Stromal cell of bone marrow (primary cell): ENCODE measurements around the gene NUCKS1.

ENCODE experiments used
- DNase-seq: peaks from one replicate; pipeline ENCODE4 v3.0.0-alpha.2; 2012; ENCODE audit warnings: low read depth

Gene NUCKS1

GRCh38 chr1:205669341-205670149 lies 80.4 kb downstream of the NUCKS1 start:
- DNase-seq = no peak

GRCh38 chr1:205668951-205669340 lies 81.0 kb downstream of the NUCKS1 start:
- no peak for DNase-seq

- DNase-seq = no peak
Observed at GRCh38 chr1:205667909-205668643, 81.9 kb downstream of the NUCKS1 start.

- DNase-seq = no peak
Observed at GRCh38 chr1:205666372-205667166, 83.4 kb downstream of the NUCKS1 start.

GRCh38 chr1:205665201-205666045 lies 84.6 kb downstream of the NUCKS1 start:
- DNase-seq = no peak

- no peak for DNase-seq
Observed at GRCh38 chr1:205664399-205665017, 85.5 kb downstream of the NUCKS1 start.

- DNase-seq = no peak
Observed at GRCh38 chr1:205663286-205663936, 86.6 kb downstream of the NUCKS1 start.
